Measurements from ENCODE around the gene PLCB1.
A peak's percentile ranks its signal among the peaks of the same experiment; 100 is the strongest.
"Not testable (repeated sequence)": the region's sequence is repeated elsewhere in the genome, so short reads cannot be mapped to it uniquely, and the experiment has no call there.

PLCB1 gene

DNA sequence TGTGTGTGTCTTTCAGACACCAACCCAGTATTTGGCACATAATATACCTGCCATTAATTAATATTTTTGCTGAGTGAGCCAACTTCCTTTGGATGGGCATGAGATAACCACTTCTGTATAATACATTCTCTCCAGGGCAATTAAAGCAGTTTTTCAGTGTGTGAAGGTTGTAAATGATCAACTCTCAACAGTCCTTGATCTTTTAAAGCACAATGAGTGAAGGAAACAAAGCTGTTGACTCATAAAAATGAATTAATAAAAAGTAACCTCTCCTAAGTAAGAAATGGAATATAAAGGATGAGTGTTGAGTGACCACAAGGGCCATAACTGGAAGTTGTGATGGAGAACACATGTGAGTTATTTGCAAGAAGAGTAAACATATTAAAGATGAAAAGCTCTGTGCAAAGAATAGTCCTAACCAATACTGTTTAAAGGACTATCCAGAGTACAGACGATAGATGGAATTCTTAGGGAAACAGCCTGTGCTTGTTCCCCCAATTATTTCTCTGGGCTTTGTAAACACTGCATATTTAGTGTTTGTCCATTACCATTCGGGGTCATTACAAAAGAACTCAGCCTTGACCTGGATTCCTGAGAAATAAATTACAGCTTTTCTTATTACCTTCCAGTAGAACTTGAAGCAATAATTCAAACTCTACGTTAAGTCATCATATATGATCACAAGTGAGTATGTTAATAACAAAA is 446.2 kb downstream of the PLCB1 start:
- no peak for DNase-seq

DNA sequence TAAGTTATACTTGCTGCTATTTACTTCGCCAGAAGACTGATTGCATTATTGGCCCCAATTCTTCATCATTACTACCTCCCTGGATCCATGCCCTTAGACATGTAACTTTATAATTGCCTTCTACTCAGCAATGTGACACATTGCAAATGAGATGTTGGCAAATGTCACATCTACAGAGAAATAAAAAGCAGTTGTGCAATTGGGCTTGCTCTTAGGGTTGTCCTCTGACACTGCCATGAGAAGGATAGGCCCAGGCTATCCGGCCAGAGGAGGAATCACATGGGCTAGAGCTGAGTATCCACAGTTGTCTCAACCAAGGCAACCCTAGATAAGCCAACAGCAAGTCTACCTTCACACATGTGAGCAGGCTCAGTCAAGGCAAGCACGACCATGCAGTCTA is 447.0 kb downstream of the PLCB1 start:
- no peak for DNase-seq

DNA sequence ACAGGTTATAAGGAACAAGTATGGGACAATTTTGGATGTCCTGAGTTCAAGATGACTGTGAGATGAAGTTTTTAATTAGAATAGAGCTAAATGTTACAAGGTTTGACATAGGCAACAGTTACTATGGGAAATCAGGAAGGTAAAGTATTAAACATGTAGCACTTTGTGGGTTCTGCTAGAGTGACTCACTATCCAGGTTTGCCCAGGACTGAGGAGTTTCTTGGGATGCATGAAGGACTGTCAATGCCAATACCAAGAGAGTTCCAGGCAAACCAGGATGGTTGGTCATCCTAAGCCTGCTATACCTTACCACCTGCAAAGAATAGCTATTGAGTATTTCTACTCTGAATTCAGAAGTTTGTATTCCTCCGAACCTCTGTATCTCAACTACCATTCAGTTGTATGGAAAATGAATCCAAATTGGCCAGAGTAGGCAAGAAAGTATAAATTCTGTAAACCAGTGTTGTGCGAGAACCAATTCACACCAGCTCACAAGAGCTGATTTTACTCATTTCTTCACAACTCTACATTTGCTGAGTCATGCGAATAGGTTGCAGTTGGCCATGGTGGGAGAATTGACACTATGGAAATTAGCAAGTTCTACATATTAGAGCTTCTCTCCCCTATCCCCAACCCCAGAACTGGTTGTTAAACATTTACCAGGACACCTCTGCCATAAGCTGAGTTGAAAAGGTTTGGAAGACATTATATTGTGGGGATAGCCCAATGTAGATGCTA is 449.5 kb downstream of the PLCB1 start:
- no peak for DNase-seq

DNA sequence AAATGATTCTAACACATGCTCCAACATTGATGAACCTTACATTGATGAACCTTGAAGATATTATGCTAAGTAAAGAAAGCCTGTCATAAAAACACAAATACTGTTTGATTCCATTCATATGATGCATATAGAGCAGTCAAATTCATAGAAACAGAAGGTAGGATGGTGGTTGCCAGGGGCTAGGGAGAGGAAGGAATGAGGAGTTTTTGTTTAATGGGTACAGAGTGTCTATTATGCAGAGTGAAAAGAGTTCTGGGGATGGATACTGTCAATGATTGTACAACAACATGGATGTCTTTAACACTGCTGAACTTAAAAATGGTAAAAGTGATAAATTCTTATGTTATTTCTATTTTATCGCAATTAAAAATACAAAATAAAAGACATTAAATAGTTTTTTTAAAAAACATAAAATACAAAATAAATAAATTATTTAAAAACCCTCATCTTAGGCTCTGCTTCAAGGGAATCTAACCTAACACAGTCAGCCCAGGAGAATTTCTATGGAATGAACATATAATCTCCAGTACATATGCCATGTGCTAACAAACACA is 451.0 kb downstream of the PLCB1 start:
- DNase-seq, result no peak

DNA sequence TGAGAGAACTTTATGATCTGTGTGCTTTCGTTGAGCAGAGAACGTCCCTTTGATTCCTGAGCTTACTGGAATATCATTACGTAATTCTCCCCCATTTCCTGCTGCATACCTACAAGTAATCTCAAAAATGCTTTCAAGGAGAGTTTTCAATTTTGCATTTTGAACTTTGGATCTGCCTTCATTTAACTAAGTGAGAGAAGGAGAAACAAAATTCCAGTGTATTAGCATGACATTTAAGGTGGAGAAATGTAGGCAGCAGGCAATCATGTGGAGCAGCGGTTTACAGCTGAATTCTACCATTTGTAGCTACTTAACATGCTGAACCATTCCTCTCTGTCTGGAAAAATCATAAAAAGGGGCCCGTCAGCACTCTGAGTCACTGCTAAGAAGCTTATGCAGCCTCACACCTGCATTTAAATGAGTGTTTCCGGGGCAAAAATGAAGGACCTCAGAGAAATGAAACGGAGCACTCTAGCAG is 451.5 kb downstream of the PLCB1 start:
- no peak for DNase-seq

DNA sequence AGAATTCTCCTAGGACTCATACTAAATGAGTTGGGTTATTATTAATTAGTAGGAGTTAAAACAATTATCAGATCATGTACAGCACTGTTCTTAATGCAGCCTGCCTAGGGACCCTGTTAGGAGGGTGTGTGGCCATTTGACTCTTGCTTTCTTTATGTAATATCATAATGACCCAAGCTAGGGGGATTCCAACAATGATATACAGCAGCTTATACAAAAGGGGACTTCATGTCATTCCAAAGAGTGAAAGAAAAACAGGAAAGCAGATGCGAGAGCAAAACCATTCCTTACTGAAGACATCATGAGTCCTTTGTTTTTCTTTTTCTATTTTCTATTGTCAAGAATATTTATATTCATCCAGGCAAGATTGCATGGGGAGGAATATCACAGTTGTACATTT is 455.2 kb downstream of the PLCB1 start:
- no peak for DNase-seq

DNA sequence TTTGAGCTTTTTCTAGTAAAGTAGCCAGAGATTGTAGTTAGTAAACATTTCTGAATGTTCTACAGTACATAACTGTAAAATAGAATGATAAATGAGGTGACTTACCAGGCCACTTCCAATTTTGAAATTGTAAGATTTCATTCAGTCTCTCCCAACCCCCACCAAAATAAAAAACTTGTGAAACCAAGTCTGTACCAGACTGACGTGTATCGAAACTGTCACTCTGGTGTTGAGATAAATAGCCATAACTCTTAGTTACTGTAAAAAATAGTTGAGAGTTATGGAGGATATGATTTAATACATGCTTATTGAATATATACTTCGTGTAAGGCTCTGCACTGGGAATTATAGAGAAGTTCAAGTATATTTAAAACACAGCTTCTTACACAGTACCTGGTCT is 455.7 kb downstream of the PLCB1 start:
- DNase-seq, result no peak

DNA sequence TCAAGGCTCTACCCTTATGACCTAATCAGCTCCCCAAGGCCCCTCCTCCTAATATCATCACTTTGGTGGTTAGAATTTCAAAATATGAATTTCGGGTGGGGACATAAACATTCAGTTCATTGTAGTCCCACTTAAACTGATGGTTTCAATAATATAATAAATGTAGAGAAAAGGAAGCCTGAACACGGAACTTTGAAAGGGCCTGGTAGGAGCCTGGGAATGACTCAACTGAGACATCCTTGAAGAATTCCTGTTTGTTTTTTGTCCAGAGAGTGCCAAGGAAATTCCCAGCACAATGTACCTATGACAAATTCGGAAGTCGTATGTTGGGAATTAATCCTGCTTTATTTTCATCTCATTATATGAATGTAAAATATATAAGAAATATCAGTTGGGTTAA is 457.9 kb downstream of the PLCB1 start:
- no peak for DNase-seq

DNA sequence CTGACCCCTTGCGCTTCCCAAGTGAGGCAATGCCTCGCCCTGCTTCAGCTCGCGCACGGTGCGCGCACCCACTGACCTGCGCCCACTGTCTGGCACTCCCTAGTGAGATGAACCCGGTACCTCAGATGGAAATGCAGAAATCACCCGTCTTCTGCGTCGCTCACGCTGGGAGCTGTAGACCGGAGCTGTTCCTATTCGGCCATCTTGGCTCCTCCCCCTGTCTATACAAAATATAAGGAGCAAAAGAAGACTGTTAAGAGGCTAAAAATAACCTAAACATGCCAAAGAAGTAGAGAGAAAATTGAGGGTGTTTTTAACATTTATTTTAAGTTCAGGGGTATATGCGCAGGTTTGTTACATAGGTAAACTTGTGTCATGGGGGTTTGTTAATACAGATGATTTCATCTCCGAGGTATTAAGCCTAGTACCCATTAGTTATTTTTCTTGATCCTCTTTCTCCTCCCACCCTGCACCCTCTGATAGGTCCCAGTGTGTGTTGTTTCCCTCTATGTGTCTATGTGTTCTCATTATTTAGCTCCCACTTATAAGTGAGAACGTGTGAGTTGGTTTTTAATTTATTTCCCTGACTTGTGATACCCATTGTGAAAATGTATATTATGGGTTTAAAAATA is 469.0 kb downstream of the PLCB1 start:
- not testable (repeated sequence) for DNase-seq

DNA sequence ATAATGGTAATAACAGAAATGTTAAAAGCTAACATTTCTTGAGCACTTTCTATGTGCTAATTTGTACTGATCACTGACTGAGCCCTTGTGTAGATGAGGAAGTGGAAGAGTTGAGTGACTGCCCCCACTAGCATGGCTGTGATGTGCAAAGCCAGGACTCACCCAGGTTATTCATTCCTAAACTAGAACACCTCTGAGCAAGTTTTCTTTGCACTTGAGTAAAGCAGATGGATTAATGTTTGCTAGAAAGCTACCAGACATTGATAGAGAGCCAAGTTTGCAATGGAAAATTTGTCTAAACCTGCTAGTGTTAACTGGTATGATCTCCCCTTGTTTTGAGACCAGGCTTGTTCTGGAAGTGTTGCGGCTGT is 469.5 kb downstream of the PLCB1 start:
- DNase-seq, result no peak

DNA sequence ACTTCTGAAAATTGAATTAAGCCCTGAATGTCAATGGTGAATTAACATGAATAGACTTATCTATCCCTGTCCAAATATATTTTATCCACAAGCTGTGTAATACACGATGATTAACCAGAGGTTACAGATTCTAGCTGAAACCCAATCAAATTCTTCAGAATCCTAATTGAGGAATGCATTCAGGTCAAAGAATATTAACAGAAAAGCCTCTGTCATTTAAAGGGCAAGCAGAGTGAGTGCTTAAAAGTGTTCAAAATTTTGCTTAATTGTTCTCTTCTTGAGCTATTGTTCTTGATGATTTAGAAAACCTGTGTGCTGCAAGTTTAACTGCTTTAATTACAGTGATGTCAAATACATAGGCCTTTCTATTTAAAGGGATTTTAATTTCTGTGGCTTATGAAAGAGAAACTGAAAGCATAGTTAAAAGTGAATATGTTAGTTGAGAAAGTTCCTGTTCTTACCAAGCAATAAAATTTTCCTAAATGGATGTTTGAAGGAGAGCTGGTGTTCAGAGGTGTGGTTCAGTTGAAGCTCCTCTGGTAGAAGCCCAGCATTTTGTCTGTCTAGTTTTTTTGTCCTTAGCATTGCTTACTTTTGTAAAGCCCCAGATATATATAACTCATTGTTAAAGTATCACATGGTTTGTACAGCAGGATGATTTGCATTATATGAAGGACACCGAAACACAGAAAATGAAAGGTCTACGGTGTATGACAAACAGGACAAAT is 470.5 kb downstream of the PLCB1 start:
- peak; percentile 52 for DNase-seq

DNA sequence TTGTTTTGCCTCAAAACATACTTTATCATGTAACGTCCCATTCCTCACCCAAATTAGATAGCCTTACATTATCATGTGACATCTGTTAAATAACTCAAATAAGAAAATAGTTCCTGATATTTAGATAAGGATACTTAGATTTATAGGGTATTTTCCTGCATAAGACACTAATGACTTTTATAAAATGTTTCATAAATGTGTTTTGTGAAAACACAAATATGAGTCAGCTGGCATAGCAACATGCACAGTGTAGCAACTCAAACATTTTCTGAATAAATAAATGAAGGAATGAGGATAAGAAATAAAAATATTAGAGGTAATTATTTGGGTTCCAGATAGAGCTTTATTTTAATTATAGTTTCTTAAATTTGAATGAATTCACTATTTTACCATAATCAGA is 476.4 kb downstream of the PLCB1 start:
- DNase-seq, result no peak

DNA sequence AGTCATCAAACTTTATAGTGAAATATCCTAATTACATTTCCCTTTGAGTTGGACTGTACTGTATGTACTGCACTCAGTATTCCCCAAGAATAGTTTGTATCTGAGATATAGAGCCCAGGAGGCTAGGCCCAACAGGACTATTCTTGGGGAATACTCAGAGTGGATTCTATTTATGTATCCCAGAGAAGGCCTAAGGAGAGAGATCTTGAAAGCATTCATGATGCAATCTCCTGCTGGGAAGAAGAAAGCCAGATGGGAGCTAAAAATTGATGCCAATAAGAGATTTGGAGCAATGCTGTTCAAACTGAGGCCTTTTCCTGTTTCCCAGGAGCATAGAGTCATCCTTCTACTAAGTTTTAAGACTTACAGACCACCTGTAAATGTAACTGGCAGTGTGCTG is 484.7 kb downstream of the PLCB1 start:
- no peak for DNase-seq

DNA sequence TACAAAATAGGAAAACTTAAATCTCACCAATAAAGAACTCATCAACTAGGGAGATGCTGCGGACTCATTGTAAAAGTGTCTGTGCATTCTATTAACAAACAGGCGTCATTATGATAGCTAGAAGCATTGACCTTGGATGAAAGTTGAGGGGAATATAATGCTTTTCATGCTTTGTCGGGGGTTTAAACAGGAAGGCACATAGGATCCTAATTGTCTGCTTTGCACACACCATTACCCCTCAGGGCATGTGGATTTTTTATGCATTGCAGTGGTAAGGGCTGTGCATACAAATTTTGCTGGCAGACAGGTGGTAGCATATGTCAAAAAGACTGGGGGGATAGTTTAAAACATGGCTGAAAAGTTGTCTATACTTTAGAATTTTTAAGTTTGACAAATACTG is 488.9 kb downstream of the PLCB1 start:
- no peak for DNase-seq

DNA sequence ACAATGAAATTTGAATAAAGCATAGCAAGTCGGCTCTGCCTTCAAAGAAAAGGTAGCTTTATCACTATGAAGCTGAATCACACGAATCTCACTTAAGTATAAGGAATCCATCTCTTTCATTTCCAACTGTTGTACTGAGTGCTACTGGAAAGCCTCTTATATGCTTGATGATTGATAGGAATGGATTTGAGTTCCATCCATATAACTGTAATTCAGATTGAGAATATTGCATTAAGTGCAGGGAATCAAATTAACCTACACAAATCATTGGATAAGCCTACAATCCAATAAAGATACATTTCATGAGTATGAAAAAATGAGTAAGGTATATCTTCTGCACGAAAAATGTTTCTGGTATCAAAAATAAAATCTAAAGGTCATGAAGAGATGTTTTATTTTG is 492.0 kb downstream of the PLCB1 start:
- DNase-seq, result no peak

DNA sequence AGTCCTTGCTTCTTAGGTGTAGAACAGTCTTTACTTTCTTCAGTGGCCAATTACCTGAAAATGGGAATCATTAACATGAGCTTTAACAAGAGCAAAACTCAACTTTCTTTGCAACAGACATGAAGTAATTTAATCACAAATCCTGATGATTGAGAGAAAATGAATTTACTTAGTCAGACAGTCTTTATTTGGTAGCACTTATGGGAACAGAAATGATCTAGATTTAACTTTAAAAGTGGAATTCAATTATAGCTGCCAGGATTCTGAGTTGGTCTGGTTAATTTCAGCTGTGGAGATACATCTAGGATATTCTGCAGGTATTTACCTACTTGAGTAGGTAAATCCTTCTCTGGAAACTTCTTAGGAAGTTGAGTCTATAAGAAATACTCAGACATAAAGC is 492.6 kb downstream of the PLCB1 start:
- no peak for DNase-seq

DNA sequence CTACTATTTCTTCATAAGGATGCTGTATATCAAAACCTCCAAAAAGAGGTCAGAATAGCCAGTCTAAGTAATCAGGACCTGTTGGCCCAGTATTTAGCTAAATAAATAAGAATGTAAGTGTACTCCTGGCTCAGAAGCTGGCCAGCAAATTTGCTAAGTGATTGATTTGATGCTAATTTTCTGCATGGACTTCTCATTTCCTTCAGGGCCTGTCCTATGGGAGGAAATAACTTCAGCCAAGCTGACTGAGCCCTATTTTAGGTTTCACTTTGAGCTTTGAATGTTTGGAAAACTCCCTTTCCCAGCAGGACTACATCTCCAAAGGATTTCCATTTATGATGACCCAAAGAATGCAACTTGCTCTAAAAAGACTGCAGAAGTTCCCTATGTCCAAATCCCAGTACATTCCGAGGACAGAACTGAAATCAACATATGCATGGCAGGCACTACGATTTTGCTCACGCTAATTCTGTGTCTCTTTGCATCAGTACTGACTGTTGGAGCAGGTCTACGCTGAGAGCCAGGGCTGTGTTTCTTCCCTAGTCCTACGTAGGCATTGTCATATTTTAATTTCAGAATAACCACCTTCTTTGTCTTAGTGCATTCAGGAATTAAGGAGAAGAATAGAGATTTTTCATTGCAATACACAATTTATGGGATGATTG is 495.4 kb downstream of the PLCB1 start:
- no peak for DNase-seq

DNA sequence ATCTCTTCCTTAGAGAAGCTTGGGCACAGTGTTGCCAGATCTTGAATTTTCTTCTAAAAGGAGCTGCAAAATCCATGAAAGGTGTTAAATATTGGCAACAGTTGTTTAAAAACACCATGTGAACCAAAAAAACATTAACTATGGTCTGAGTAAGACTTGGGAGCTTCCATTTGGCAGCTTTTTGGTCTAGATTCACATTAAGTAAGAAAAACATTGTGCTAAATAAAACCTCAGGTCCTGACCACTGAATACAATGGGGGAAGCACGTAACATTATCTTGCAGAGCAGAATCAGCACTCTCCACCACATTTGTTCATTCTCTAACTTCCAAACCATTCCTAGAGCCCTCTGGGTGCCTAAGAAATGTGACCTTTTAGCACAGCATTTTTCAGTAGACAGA is 499.2 kb downstream of the PLCB1 start:
- no peak for DNase-seq

DNA sequence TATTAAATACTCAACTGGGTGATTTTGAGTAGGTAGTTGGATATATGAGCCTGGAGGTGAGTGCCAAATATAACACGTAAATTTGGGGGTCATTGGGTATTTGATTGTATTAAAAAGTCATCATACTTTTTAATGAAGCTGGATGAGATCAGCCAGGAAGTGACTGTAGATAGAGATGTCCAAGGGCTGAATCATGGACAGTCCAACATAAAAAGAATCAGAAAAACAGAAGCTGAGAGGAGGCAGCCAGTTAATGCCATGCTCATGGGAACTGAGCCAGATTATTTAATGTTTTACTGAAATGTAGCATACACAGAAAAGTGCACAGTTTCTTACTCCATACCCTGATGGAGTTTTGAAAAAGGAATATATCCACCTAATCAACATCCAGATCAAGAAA is 501.3 kb downstream of the PLCB1 start:
- DNase-seq, result no peak

DNA sequence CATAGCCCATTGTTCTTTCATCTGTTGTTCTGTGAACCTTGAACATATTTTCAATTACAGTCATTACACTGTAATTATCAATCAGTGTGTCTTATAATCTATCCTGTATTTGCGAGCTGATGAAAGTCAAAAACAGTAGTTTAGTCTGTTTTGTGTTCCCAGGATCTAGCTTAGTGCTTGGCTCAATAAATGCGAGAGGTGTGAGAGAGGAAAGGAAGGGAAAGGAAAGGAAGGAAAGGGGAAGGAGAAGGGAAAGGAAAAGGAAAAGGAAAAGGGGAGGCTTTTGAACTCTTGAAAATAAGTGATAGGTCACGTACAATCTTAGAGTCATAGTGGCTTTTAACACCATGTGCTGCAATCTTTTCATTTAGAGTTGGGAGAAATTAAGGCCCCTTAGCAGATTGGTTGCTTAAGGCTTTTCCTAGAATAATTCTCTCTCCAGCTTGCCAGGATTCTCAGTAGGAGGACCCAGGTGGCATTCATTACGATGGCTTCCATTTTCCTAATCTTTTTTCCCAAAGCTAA is 503.0 kb downstream of the PLCB1 start:
- DNase-seq, result no peak

DNA sequence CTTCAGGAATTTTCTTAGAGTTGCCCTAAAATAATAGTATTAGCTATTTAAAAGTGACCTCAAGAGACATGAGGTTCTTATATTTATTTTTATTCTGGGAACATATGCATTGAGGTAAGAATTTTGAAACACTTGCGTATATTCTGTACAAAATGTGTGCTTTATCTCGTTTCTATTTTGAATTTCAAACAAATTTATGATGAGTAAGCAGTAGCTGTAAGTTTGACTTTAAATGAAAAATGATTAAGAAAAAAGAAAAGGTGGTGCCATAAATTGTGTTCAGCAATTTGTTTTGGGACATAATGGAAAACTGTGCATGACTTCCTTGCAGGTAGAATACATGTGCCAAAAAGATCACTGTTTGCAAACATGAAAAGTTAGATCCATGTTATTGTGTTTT is 503.8 kb downstream of the PLCB1 start:
- no peak for DNase-seq

DNA sequence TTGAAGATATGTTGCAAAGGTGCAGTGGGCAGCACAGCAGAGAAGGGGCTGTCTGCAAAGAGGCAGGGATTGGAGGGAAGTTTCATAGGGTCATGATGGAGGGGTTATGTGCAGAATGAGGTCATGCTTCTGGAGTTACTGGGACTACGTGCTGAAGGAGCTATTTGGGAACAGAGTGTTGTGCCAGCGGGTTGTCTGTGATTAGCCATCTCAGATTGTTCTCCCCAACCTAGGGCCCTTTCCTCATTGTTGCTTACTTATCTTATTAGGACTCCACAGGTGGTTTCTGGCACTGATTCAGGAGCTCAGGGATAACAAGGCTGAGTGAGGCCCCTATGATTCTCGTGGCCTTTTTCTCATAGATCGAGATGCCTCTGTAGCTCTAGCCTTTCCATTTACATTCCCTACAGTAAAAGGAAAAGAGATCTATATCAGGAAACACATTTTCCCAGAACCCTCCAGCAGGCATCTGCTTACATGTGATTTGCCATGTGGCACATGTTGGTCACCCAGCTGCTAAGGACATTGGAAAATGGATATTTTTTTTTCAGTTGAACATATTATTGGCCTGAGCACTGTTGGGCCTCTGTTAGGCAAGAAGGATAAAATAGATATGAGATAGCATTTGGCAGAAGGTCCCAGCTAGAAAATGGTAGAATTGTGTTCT is 507.2 kb downstream of the PLCB1 start:
- no peak for DNase-seq

Measured in KG1 (cell line).